Amygdala (tissue), 56 donors: ENCODE results near the gene PYDC1.
A peak's percentile ranks its signal among the peaks of the same experiment; 100 is the strongest.
"Not testable (repeated sequence)": the region's sequence is repeated elsewhere in the genome, so short reads cannot be mapped to it uniquely, and the experiment has no call there.

Experiments used
- DNase-seq, 56 donors: peaks; one replicate each; lab custom pipeline; 2025; lab: John Stamatoyannopoulos, UW

Gene PYDC1

GRCh38 chr16:31216422-31217135 is at the start of gene PYDC1:
PYDC1 (minus strand) TSS chr16:31217135; CDS start chr16:31217028, 107 bp downstream.
- peak in 1 of 56 donors; percentile 6 for DNase-seq

- no peak for DNase-seq
Measured at GRCh38 chr16:31265329-31266245, 48.7 kb upstream of the PYDC1 start.

GRCh38 chr16:31262084-31262483 is 45.1 kb upstream of the PYDC1 start:
- DNase-seq, result no peak

- DNase-seq, result no peak
Measured at GRCh38 chr16:31260136-31260931, 43.4 kb upstream of the PYDC1 start.

GRCh38 chr16:31258366-31258765 is 41.4 kb upstream of the PYDC1 start:
- no peak for DNase-seq

- DNase-seq, result no peak
Measured at GRCh38 chr16:31256466-31256865, 39.5 kb upstream of the PYDC1 start.

- peak in 7 of 56 donors; percentile 2 to 11 (median 5) for DNase-seq
Measured at GRCh38 chr16:31253642-31254045, 36.7 kb upstream of the PYDC1 start.

GRCh38 chr16:31251435-31251834 is 34.5 kb upstream of the PYDC1 start:
- no peak for DNase-seq

- DNase-seq, result no peak
Measured at GRCh38 chr16:31250782-31251384, 33.9 kb upstream of the PYDC1 start.

- DNase-seq, result no peak
Measured at GRCh38 chr16:31248344-31248743, 31.4 kb upstream of the PYDC1 start.

GRCh38 chr16:31246296-31246695 is 29.4 kb upstream of the PYDC1 start:
- DNase-seq, result no peak

GRCh38 chr16:31245598-31245997 is 28.7 kb upstream of the PYDC1 start:
- not testable (repeated sequence) for DNase-seq

- no peak for DNase-seq
Measured at GRCh38 chr16:31243734-31244670, 27.1 kb upstream of the PYDC1 start.

- DNase-seq, result no peak
Measured at GRCh38 chr16:31242206-31242605, 25.3 kb upstream of the PYDC1 start.

- no peak for DNase-seq
Measured at GRCh38 chr16:31238041-31238440, 21.1 kb upstream of the PYDC1 start.

- no peak for DNase-seq
Measured at GRCh38 chr16:31229501-31229900, 12.6 kb upstream of the PYDC1 start.

- DNase-seq, result no peak
Measured at GRCh38 chr16:31228206-31228605, 11.3 kb upstream of the PYDC1 start.

GRCh38 chr16:31225193-31225592 is 8.3 kb upstream of the PYDC1 start:
- DNase-seq, result no peak
